A549 (cell line): ENCODE data around the gene PCSK5. TPM values are rescaled to one million over a fixed set of nuclear protein-coding genes. Genes with fewer than 3 reads are reported as not detected.

Source experiments
- ATAC-seq, 2 experiments: fragments of 200-7000 bp in 1 of 2; fragments of >200 bp in 1 of 2; cut with Nextera tagmentation in 1 of 2; cut with Tn5 transposase in 1 of 2; 3 replicates each; pipeline versions ENCODE4 v1.8.0 to v1.9.1; 2018 to 2020; ENCODE audit warnings: mild to moderate bottlenecking in 1 of 2, moderate library complexity in 1 of 2
- CTCF ChIA-PET: fragments of 300-600 bp; sonication (Branson Sonifier 250); formaldehyde crosslinking; extraction: SDS; loops from one replicate; lab custom pipeline; 2021; ENCODE audit warnings: antibody characterized with exemption, inconsistent platforms; lab: Yijun Ruan, JAX
- POLR2A ChIA-PET: fragments of 350-600 bp; formaldehyde crosslinking; extraction: SDS; loops from one replicate; lab custom pipeline; 2021; ENCODE audit warnings: antibody characterized with exemption, inconsistent platforms; lab: Yijun Ruan, JAX
- DNase-seq, 2 experiments: peaks; one replicate each; pipeline versions ENCODE4 v3.0.0 to v3.0.0-alpha.2; 2011 to 2016; ENCODE audit warnings: low read depth in 1 of 2, low spot score in 1 of 2
- FAIRE-seq: peaks from 2 replicates; lab custom pipeline; 2011; peaks lifted over from hg19 to GRCh38; lab: Jason Lieb, UNC
- H3K27ac ChIP-seq, 2 experiments: fragments of >200 bp; sonication (Bioruptor Twin); formaldehyde crosslinking; 3 replicates each; pipeline ENCODE4 v1.5.1; 2016 to 2017
- H3K4me1 ChIP-seq: fragments of >200 bp; sonication (Bioruptor Twin); formaldehyde crosslinking; 3 replicates; pipeline ENCODE4 v1.6.1; 2016
- H3K4me2 ChIP-seq: fragments of >200 bp; sonication (Bioruptor Twin); formaldehyde crosslinking; 3 replicates; pipeline ENCODE4 v1.6.1; 2016
- H3K4me3 ChIP-seq: fragments of >200 bp; sonication (Bioruptor Twin); formaldehyde crosslinking; 3 replicates; pipeline ENCODE4 v1.5.1; 2016
- H3K9me3 ChIP-seq: fragments of >200 bp; sonication (Bioruptor Twin); formaldehyde crosslinking; 3 replicates; pipeline ENCODE4 v1.6.1; 2016
- BCL3 ChIP-seq: fragments of >200 bp; sonication (Bioruptor Twin); formaldehyde crosslinking; IDR thresholded peaks from 3 replicates; pipeline ENCODE4 v1.6.1; 2016
- CBX2 ChIP-seq: fragments of 200-600 bp; sonication (generic); IDR thresholded peaks from 2 replicates; pipeline ENCODE4 v1.6.1; 2016; ENCODE audit warnings: low read depth, mild to moderate bottlenecking, borderline replicate concordance
- CEBPB ChIP-seq, 2 experiments: fragments of >200 bp in 1 of 2; sonication (Bioruptor Twin) in 1 of 2; formaldehyde crosslinking in 1 of 2; IDR thresholded peaks; 2 replicates each; pipeline ENCODE4 v1.6.1; 2012 to 2016
- CTCF ChIP-seq: fragments of >200 bp; sonication (Bioruptor Twin); formaldehyde crosslinking; IDR thresholded peaks from 3 replicates; pipeline ENCODE4 v1.5.1; 2016
- EHF ChIP-seq: fragments of 250-450 bp; sonication (Bioruptor Pico); IDR thresholded peaks from 2 replicates; pipeline ENCODE4 v1.5.0; 2020; ENCODE audit warnings: mild to moderate bottlenecking
- EHMT2 ChIP-seq: fragments of 200-600 bp; sonication (generic); IDR thresholded peaks from 2 replicates; pipeline ENCODE4 v1.6.1; 2016; ENCODE audit warnings: antibody characterized with exemption, low read depth, mild to moderate bottlenecking, moderate library complexity
- ELK1 ChIP-seq: fragments of 150-350 bp; IDR thresholded peaks from 2 replicates; pipeline ENCODE4 v1.6.1; 2014; ENCODE audit warnings: low read depth, mild to moderate bottlenecking, low read length
- ESRRA ChIP-seq: fragments of 150-350 bp; IDR thresholded peaks from 2 replicates; pipeline ENCODE4 v1.6.1; 2014; ENCODE audit warnings: mild to moderate bottlenecking, low read length, borderline replicate concordance
- FOSB ChIP-seq: fragments of 250-450 bp; sonication (Bioruptor Pico); IDR thresholded peaks from 2 replicates; pipeline ENCODE4 v1.5.0; 2020; ENCODE audit warnings: mild to moderate bottlenecking, moderate library complexity
- FOSL2 ChIP-seq, 2 experiments: fragments of 450-650 bp in 1 of 2; fragments of >200 bp in 1 of 2; sonication (Bioruptor Twin) in 1 of 2; formaldehyde crosslinking; IDR thresholded peaks; 2 replicates each; pipeline versions ENCODE4 v1.5.0 to v1.6.1; 2016 to 2020; ENCODE audit warnings: mild to moderate bottlenecking in 1 of 2, moderate library complexity in 1 of 2
- HDAC2 ChIP-seq: fragments of 200-600 bp; sonication (generic); IDR thresholded peaks from 2 replicates; pipeline ENCODE4 v1.6.1; 2016
- HES2 ChIP-seq: fragments of >200 bp; sonication (Bioruptor Twin); formaldehyde crosslinking; IDR thresholded peaks from 2 replicates; pipeline ENCODE4 v1.6.1; 2016
- HOXB13 ChIP-seq: fragments of 250-450 bp; sonication (Bioruptor Pico); IDR thresholded peaks from 2 replicates; pipeline ENCODE4 v1.5.0; 2020; ENCODE audit warnings: low read depth, mild to moderate bottlenecking, moderate library complexity
- HOXB5 ChIP-seq: fragments of 250-450 bp; sonication (Bioruptor Pico); IDR thresholded peaks from 2 replicates; pipeline ENCODE4 v1.5.0; 2020; ENCODE audit warnings: mild to moderate bottlenecking, moderate library complexity
- KDM1A ChIP-seq: fragments of 200-600 bp; sonication (generic); IDR thresholded peaks from 2 replicates; pipeline ENCODE4 v1.6.1; 2016; ENCODE audit warnings: low read depth, mild to moderate bottlenecking
- KDM5A ChIP-seq: fragments of 200-600 bp; sonication (generic); IDR thresholded peaks from 2 replicates; pipeline ENCODE4 v1.6.1; 2016; ENCODE audit warnings: antibody characterized with exemption, mild to moderate bottlenecking
- MAFK ChIP-seq: fragments of 450-650 bp; IDR thresholded peaks from 2 replicates; pipeline ENCODE4 v1.6.1; 2014; ENCODE audit not compliant: partially characterized antibody
- NPAS2 ChIP-seq: fragments of 250-450 bp; sonication (Bioruptor Pico); IDR thresholded peaks from 2 replicates; pipeline ENCODE4 v1.8.0; 2022; ENCODE audit warnings: mild to moderate bottlenecking, moderate library complexity, borderline replicate concordance
- POLR2A ChIP-seq: IDR thresholded peaks from 2 replicates; pipeline ENCODE4 v1.6.1; 2012; ENCODE audit warnings: mild to moderate bottlenecking, low read length
- POLR2AphosphoS2 ChIP-seq: conservative IDR thresholded peaks from 2 replicates; pipeline ENCODE4 v1.6.1; 2012; ENCODE audit warnings: low read length, improper control_type of control experiment, inconsistent platforms
- RARB ChIP-seq: fragments of 250-450 bp; sonication (Bioruptor Pico); IDR thresholded peaks from 2 replicates; pipeline ENCODE4 v1.8.0; 2021; ENCODE audit warnings: mild to moderate bottlenecking, moderate library complexity
- REST ChIP-seq: fragments of 200-600 bp; sonication (generic); IDR thresholded peaks from 2 replicates; pipeline ENCODE4 v1.6.1; 2016; ENCODE audit warnings: antibody characterized with exemption, mild to moderate bottlenecking, moderate library complexity
- RFX5 ChIP-seq: fragments of 450-650 bp; IDR thresholded peaks from 2 replicates; pipeline ENCODE4 v1.7.1; 2014; ENCODE audit warnings: antibody characterized with exemption, mild to moderate bottlenecking, moderate library complexity
- RNF2 ChIP-seq: fragments of 200-600 bp; sonication (generic); IDR thresholded peaks from 2 replicates; pipeline ENCODE4 v1.6.1; 2016; ENCODE audit warnings: low read depth, mild to moderate bottlenecking, antibody characterized with exemption, moderate library complexity, borderline replicate concordance
- TP53 ChIP-seq: fragments of 250-450 bp; sonication (Bioruptor Pico); IDR thresholded peaks from 2 replicates; pipeline ENCODE4 v1.5.0; 2021; ENCODE audit warnings: mild to moderate bottlenecking, moderate library complexity
- ZC3H11A ChIP-seq: fragments of 450-650 bp; IDR thresholded peaks from 2 replicates; pipeline ENCODE4 v1.6.1; 2014; ENCODE audit warnings: antibody characterized with exemption, mild to moderate bottlenecking
- WGBS: methylation state at CpG from one replicate; pipeline ENCODE4 v1.1.6; 2017; ENCODE audit errors: missing lambda C conversion rate; 5-methylcytosine and 5-hydroxymethylcytosine counted together
- polyA plus RNA-seq, 4 experiments: library from polyadenylated mRNA; depleted of rRNA in 3 of 4; stranded (reverse); fragments of >200 nt; fragmentation: RNase III in 1 of 4; extraction: RNeasy Plus Mini Kit Qiagen cat#74134 plus additional on column Dnase treatment in 1 of 4; gene quantifications; 2 replicates in 3 of 4; 3 replicates in 1 of 4; pipeline ENCODE4 v1.2.3, GENCODE V29; 2011 to 2017

The PCSK5 gene
- polyA plus RNA-seq, 2 of the 4 experiments (the other 2 are of a cell fraction) = 1.3 to 6.7 TPM

- ATAC-seq (no peak), DNase-seq (no peak)
- H3K4me1 ChIP-seq = peaks cover 21% of the 10 kb centered on the region; the same call in 2 of the 3 replicates
- CTCF ChIA-PET = interaction anchor here (2.3 kb wide), 1 partner anchor 23 kb away, joined by 8 read pairs; no protein-coding TSS in a partner anchor
- WGBS = 6% methylated on average over 7 of the region's 7 CpGs
- H3K9me3 ChIP-seq = no peaks in the 10 kb centered on the region
- POLR2A ChIA-PET = interaction anchor here (1.0 to 2.8 kb wide), 3 partner anchors 15 to 505 kb away, joined by 3 to 11 read pairs (median 10); partner anchors contain the start of gene RFK
- TF ChIP-seq KDM1A (no peak), REST (no peak), EHF (CRISPR knock-in tag) (no peak), HOXB5 (CRISPR knock-in tag) (no peak), EHMT2 (no peak), FOSL2 (IDR thresholded peaks at IDR 0.05) (no peak), FOSL2 (CRISPR knock-in tag; IDR thresholded peaks at IDR 0.05) (no peak), HES2 (no peak), RNF2 (no peak), CBX2 (no peak), CTCF (no peak), TP53 (CRISPR knock-in tag) (no peak), KDM5A (no peak), ZC3H11A (no peak), HDAC2 (no peak), POLR2A (no peak)
- TF ChIP-seq, all 56 proteins: peak for 0
- Histone ChIP-seq H3K27ac (peak overlapping the region; percentile 48 to 84; a peak in 5 of 6 replicates), H3K4me3 (peak overlapping the region; percentile 51), H3K4me2 (peak overlapping the region; percentile 77)
- no peak for FAIRE-seq
Observed at GRCh38 chr9:75889577-75889976, 896 bp upstream of the PCSK5 start.

GRCh38 chr9:75889977-75890471 is 449 bp upstream of the PCSK5 start:
- FAIRE-seq = peak; percentile 61
- Histone ChIP-seq H3K4me1 (peaks cover 21% of the 10 kb centered on the region; the same call in 2 of the 3 replicates), H3K4me3 (peak overlapping the region; percentile 51), H3K27ac (peak overlapping the region; percentile 48 to 84; a peak in 5 of 6 replicates), H3K9me3 (no peaks in the 10 kb centered on the region), H3K4me2 (peak overlapping the region; percentile 77)
- WGBS = 2% methylated on average over 24 of the region's 24 CpGs
- POLR2A ChIA-PET = interaction anchor here (0.6 to 2.8 kb wide), 7 partner anchors 14 to 810 kb away, joined by 3 to 11 read pairs (median 3); partner anchors contain the start of gene RFK
- peak; percentile 44 to 58 for DNase-seq
- ATAC-seq = peak; percentile 55 to 61; a peak in 5 of 6 replicates
- CTCF ChIA-PET = interaction anchor here (0.5 to 2.3 kb wide), 5 partner anchors 23 to 478 kb away, joined by 3 to 8 read pairs (median 4); no protein-coding TSS in a partner anchor
- TF ChIP-seq ESRRA = no peak
- no peak for TF ChIP-seq HDAC2
- TF ChIP-seq POLR2AphosphoS2 = no peak
- no peak for TF ChIP-seq EHF (CRISPR knock-in tag)
- TF ChIP-seq HOXB5 (CRISPR knock-in tag) = no peak
- TF ChIP-seq CTCF = no peak
- no peak for TF ChIP-seq NPAS2
- TF ChIP-seq FOSB (CRISPR knock-in tag) = no peak
- no peak for TF ChIP-seq RFX5
- TF ChIP-seq BCL3 = no peak
- no peak for TF ChIP-seq RARB
- no peak for TF ChIP-seq MAFK
- no peak for TF ChIP-seq CEBPB (IDR thresholded peaks at IDR 0.05)
- TF ChIP-seq HOXB13 (CRISPR knock-in tag) = no peak
- no peak for TF ChIP-seq ELK1
